ENCODE data around the gene MON1A. TPM values are rescaled to one million over a fixed set of nuclear protein-coding genes. Genes with fewer than 3 reads are reported as not detected.

The MON1A gene, protein sequence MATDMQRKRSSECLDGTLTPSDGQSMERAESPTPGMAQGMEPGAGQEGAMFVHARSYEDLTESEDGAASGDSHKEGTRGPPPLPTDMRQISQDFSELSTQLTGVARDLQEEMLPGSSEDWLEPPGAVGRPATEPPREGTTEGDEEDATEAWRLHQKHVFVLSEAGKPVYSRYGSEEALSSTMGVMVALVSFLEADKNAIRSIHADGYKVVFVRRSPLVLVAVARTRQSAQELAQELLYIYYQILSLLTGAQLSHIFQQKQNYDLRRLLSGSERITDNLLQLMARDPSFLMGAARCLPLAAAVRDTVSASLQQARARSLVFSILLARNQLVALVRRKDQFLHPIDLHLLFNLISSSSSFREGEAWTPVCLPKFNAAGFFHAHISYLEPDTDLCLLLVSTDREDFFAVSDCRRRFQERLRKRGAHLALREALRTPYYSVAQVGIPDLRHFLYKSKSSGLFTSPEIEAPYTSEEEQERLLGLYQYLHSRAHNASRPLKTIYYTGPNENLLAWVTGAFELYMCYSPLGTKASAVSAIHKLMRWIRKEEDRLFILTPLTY
- polyA plus RNA-seq (2013) = 9.2 and 9.8 TPM in 2 replicates

DNA sequence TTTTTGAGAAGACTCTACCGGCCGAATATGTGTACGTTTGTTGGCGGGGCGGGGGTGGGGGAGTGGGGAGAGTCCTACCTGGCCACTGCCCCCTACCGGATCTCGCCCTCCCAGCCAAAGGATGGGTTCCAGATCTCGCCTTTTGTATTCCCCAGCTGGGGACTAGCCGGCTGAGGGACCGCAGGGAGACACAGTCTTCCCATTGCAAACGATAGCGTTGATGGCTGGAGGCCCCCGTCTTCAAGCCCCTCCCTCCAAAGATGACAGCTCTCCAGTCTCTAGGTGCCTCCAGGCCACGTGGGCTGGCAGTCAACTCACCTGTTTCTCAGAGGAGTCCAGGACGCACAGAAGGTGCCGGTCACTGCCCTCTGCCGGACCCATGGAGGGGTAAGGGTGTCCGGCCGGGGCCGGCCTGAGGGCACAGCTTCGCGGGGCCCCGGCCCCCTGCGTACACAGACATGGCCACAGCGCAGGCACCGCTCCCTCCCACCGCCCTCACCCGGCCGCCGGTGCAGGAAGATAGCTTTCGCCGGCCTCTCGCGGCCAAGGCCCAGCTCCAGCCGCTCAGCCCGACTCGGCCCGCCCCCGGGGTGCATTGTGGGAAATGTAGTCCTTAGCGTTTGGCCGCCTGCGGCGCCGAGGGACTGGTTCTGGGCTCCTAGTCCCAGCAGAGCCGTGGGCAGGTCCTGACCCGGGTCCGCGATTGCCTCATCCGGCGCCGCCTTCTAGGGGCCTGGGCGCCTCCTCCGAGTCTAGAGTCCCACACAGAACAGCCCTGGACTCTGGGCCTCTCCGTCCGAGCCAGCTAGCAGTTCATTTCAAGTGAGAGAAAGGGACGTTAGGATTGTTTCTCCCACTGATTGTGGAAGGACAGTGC lies at the start of gene MON1A:
TSS of gene MON1A (minus strand) at position 521 of the 877 bp plus-strand sequence. CDS start 16,465 bp downstream, outside the sequence.
- Histone ChIP-seq H4K91ac (ENCODE audit: low read depth, low read length) (peak within 1 kb of the TSS; percentile 72), H3K9ac (ENCODE audit: low read length) (peak within 1 kb of the TSS; percentile 77), H3K23ac (ENCODE audit: low read length) (no peak within 1 kb of the TSS), H3K4me3 (ENCODE audit: low read depth, low read length) (peak within 1 kb of the TSS; percentile 78), H3K18ac (ENCODE audit: low read length) (peak within 1 kb of the TSS; percentile 35), H4K8ac (ENCODE audit: low read depth, low read length) (peak within 1 kb of the TSS; percentile 96), H2BK5ac (ENCODE audit: low read depth, low read length, poor library complexity) (peak within 1 kb of the TSS; percentile 36), H2AFZ (ENCODE audit: insufficient read depth, low read length, poor library complexity) (peak within 1 kb of the TSS; percentile 61), H3K79me1 (ENCODE audit: low read length) (peaks cover 5% of the 10 kb centered on the region), H3K27me3 (ENCODE audit: insufficient read depth, low read length) (no peaks in the 10 kb centered on the region), H4K12ac (ENCODE audit: low read depth, low read length) (peak within 1 kb of the TSS; percentile 74), H2AK5ac (ENCODE audit: low read length) (no peak within 1 kb of the TSS), H2BK120ac (ENCODE audit: insufficient read depth, low read length, poor library complexity) (peak within 1 kb of the TSS; percentile 64), H3K4me1 (ENCODE audit: control insufficient read depth in 1 of 2, insufficient read depth in 2 of 2, low read length in 2 of 2) (peaks cover 12 to 14% of the 10 kb centered on the region in 2 experiments), H3K9me3 (ENCODE audit: insufficient read depth, low read depth, low read length) (no peaks in the 10 kb centered on the region), H3K27ac (ENCODE audit: low read depth, low read length) (peak within 1 kb of the TSS; percentile 61), H3K79me2 (ENCODE audit: control insufficient read depth, insufficient read depth, low read length, poor library complexity) (peaks cover 2% of the 10 kb centered on the region), H3K14ac (ENCODE audit: low read length) (peak within 1 kb of the TSS; percentile 67), H3K4me2 (ENCODE audit: low read length) (peak within 1 kb of the TSS; percentile 90), H2BK12ac (ENCODE audit: low read length) (peak within 1 kb of the TSS; percentile 54), H3K36me3 (ENCODE audit: control insufficient read depth in 1 of 2, insufficient read depth in 2 of 2, low read length in 2 of 2) (no peaks in the 10 kb centered on the region), H3K4ac (ENCODE audit: low read depth, low read length) (peak within 1 kb of the TSS; percentile 60)
- peak; percentile 98 to 99 for DNase-seq
- WGBS (ENCODE audit: extremely low coverage, insufficient coverage, insufficient read length) = no CpG with 5 or more reads among the region's 56 CpGs

DNA sequence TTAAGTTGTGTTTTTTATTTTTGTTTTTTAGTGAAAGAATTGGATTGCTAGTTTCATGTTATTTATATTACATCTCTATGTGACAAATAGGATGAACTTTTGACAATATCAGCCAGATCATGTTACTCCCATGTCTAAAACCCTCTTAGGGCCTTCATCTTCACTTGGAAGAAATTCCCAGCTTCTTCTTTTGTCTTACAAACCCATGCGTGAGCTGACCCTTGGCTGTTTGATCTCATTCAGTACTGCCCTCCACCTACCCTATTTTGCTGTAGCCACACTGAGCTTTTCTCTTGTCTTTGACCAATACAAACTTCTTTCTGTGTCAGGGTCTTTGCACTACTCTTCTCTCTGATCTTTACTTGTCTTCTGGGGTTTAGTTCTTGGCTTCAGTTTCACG lies 47.3 kb upstream of the MON1A start:
- no peak overlapping the region for H2BK120ac ChIP-seq (ENCODE audit: insufficient read depth, low read length, poor library complexity)
- H3K4me3 ChIP-seq (ENCODE audit: low read depth, low read length) = no peak overlapping the region
- H3K4me1 ChIP-seq (ENCODE audit: control insufficient read depth in 1 of 2, insufficient read depth in 2 of 2, low read length in 2 of 2) = no peaks in the 10 kb centered on the region
- H3K18ac ChIP-seq (ENCODE audit: low read length) = no peak overlapping the region
- H3K9me3 ChIP-seq (ENCODE audit: insufficient read depth, low read depth, low read length) = no peaks in the 10 kb centered on the region
- no peak overlapping the region for H2BK12ac ChIP-seq (ENCODE audit: low read length)
- no peak overlapping the region for H4K91ac ChIP-seq (ENCODE audit: low read depth, low read length)
- no peak overlapping the region for H2BK5ac ChIP-seq (ENCODE audit: low read depth, low read length, poor library complexity)
- H3K79me1 ChIP-seq (ENCODE audit: low read length) = no peaks in the 10 kb centered on the region
- H3K27me3 ChIP-seq (ENCODE audit: insufficient read depth, low read length) = no peaks in the 10 kb centered on the region
- no peak overlapping the region for H3K9ac ChIP-seq (ENCODE audit: low read length)
- H3K36me3 ChIP-seq (ENCODE audit: control insufficient read depth in 1 of 2, insufficient read depth in 2 of 2, low read length in 2 of 2) = peaks cover 9 to 16% of the 10 kb centered on the region in 2 experiments
- no peak overlapping the region for H3K27ac ChIP-seq (ENCODE audit: low read depth, low read length)
- no peak overlapping the region for H3K4ac ChIP-seq (ENCODE audit: low read depth, low read length)
- no peak for DNase-seq
- no peak overlapping the region for H2AFZ ChIP-seq (ENCODE audit: insufficient read depth, low read length, poor library complexity)
- no peak overlapping the region for H3K14ac ChIP-seq (ENCODE audit: low read length)
- H3K4me2 ChIP-seq (ENCODE audit: low read length) = no peak overlapping the region
- no CpG with 5 or more reads among the region's 2 CpGs for WGBS (ENCODE audit: extremely low coverage, insufficient coverage, insufficient read length)
- H3K23ac ChIP-seq (ENCODE audit: low read length) = no peak overlapping the region
- H3K79me2 ChIP-seq (ENCODE audit: control insufficient read depth, insufficient read depth, low read length, poor library complexity) = no peaks in the 10 kb centered on the region
- H2AK5ac ChIP-seq (ENCODE audit: low read length) = no peak overlapping the region
- no peak overlapping the region for H4K8ac ChIP-seq (ENCODE audit: low read depth, low read length)
- H4K12ac ChIP-seq (ENCODE audit: low read depth, low read length) = no peak overlapping the region

DNA sequence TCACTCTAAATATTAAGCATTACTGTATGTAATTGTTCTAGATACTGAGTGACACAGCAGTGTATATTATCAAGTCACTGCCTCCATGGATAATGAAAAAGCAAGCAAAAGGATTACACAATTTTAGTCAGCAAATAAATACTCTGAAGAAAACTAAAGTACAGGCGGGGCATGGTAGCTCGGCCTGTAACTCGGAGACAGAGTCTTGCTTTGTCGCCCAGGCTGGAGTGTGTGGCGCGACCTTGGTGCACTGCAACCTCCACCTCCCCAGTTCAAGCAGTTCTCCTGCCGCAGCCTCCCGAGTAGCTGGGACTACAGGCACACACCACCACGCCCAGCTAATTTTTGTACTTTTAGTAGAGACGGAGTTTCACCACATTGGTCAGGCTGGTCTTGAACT lies 43.0 kb upstream of the MON1A start:
- Histone ChIP-seq H3K9ac (ENCODE audit: low read length) (no peak overlapping the region), H2AFZ (ENCODE audit: insufficient read depth, low read length, poor library complexity) (no peak overlapping the region), H3K27ac (ENCODE audit: low read depth, low read length) (no peak overlapping the region), H2BK5ac (ENCODE audit: low read depth, low read length, poor library complexity) (no peak overlapping the region), H3K4me3 (ENCODE audit: low read depth, low read length) (no peak overlapping the region), H2AK5ac (ENCODE audit: low read length) (no peak overlapping the region), H2BK120ac (ENCODE audit: insufficient read depth, low read length, poor library complexity) (no peak overlapping the region), H3K14ac (ENCODE audit: low read length) (no peak overlapping the region), H3K18ac (ENCODE audit: low read length) (no peak overlapping the region), H3K27me3 (ENCODE audit: insufficient read depth, low read length) (no peaks in the 10 kb centered on the region), H3K9me3 (ENCODE audit: insufficient read depth, low read depth, low read length) (no peaks in the 10 kb centered on the region), H4K91ac (ENCODE audit: low read depth, low read length) (no peak overlapping the region), H3K4me1 (ENCODE audit: control insufficient read depth in 1 of 2, insufficient read depth in 2 of 2, low read length in 2 of 2) (no peaks in the 10 kb centered on the region), H3K79me2 (ENCODE audit: control insufficient read depth, insufficient read depth, low read length, poor library complexity) (no peaks in the 10 kb centered on the region), H3K4me2 (ENCODE audit: low read length) (no peak overlapping the region), H3K4ac (ENCODE audit: low read depth, low read length) (no peak overlapping the region), H3K23ac (ENCODE audit: low read length) (no peak overlapping the region), H3K36me3 (ENCODE audit: control insufficient read depth in 1 of 2, insufficient read depth in 2 of 2, low read length in 2 of 2) (peaks cover 9 to 14% of the 10 kb centered on the region in 2 experiments), H3K79me1 (ENCODE audit: low read length) (no peaks in the 10 kb centered on the region), H4K8ac (ENCODE audit: low read depth, low read length) (no peak overlapping the region), H2BK12ac (ENCODE audit: low read length) (no peak overlapping the region), H4K12ac (ENCODE audit: low read depth, low read length) (no peak overlapping the region)
- WGBS (ENCODE audit: extremely low coverage, insufficient coverage, insufficient read length) = no CpG with 5 or more reads among the region's 10 CpGs
- no peak for DNase-seq

DNA sequence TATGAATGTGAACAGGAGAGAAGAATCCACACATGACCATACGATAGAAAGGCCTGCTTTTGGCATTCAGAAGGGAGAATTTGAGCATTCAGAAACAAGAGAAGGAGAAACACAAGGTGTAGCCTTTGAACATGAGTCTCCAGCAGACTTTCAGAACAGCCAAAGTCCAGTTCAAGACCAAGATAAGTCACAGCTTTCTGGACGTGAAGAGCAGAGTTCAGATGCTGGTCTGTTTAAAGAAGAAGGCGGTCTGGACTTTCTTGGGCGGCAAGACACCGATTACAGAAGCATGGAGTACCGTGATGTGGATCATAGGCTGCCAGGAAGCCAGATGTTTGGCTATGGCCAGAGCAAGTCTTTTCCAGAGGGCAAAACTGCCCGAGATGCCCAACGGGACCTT lies 38.7 kb upstream of the MON1A start:
- no peak overlapping the region for H2AFZ ChIP-seq (ENCODE audit: insufficient read depth, low read length, poor library complexity)
- H3K4me2 ChIP-seq (ENCODE audit: low read length) = no peak overlapping the region
- H3K4me3 ChIP-seq (ENCODE audit: low read depth, low read length) = no peak overlapping the region
- H3K9me3 ChIP-seq (ENCODE audit: insufficient read depth, low read depth, low read length) = no peaks in the 10 kb centered on the region
- no peaks in the 10 kb centered on the region for H3K79me2 ChIP-seq (ENCODE audit: control insufficient read depth, insufficient read depth, low read length, poor library complexity)
- no peak overlapping the region for H3K14ac ChIP-seq (ENCODE audit: low read length)
- H2BK120ac ChIP-seq (ENCODE audit: insufficient read depth, low read length, poor library complexity) = no peak overlapping the region
- peaks cover 7 to 9% of the 10 kb centered on the region in 2 experiments for H3K36me3 ChIP-seq (ENCODE audit: control insufficient read depth in 1 of 2, insufficient read depth in 2 of 2, low read length in 2 of 2)
- H3K4me1 ChIP-seq (ENCODE audit: control insufficient read depth in 1 of 2, insufficient read depth in 2 of 2, low read length in 2 of 2) = no peaks in the 10 kb centered on the region
- no peak overlapping the region for H4K12ac ChIP-seq (ENCODE audit: low read depth, low read length)
- H2BK12ac ChIP-seq (ENCODE audit: low read length) = no peak overlapping the region
- DNase-seq = peak in 1 of 2 donors; percentile 37
- no peak overlapping the region for H2BK5ac ChIP-seq (ENCODE audit: low read depth, low read length, poor library complexity)
- H4K8ac ChIP-seq (ENCODE audit: low read depth, low read length) = no peak overlapping the region
- H3K18ac ChIP-seq (ENCODE audit: low read length) = no peak overlapping the region
- no peaks in the 10 kb centered on the region for H3K79me1 ChIP-seq (ENCODE audit: low read length)
- H3K9ac ChIP-seq (ENCODE audit: low read length) = no peak overlapping the region
- no peaks in the 10 kb centered on the region for H3K27me3 ChIP-seq (ENCODE audit: insufficient read depth, low read length)
- no peak overlapping the region for H4K91ac ChIP-seq (ENCODE audit: low read depth, low read length)
- no peak overlapping the region for H3K23ac ChIP-seq (ENCODE audit: low read length)
- no CpG with 5 or more reads among the region's 8 CpGs for WGBS (ENCODE audit: extremely low coverage, insufficient coverage, insufficient read length)
- H2AK5ac ChIP-seq (ENCODE audit: low read length) = no peak overlapping the region
- no peak overlapping the region for H3K27ac ChIP-seq (ENCODE audit: low read depth, low read length)
- no peak overlapping the region for H3K4ac ChIP-seq (ENCODE audit: low read depth, low read length)
